Smooth muscle cell (in vitro differentiated cells): ENCODE results near the gene MARK4. TPM values are rescaled to one million over a fixed set of nuclear protein-coding genes. Genes with fewer than 3 reads are reported as not detected.
"Not testable (repeated sequence)": the region's sequence is repeated elsewhere in the genome, so short reads cannot be mapped to it uniquely, and the experiment has no call there.

Experiments used
- DNase-seq: peaks from one replicate; lab custom pipeline; 2025; ENCODE audit not compliant: unreplicated experiment; lab: John Stamatoyannopoulos, UW
- H2AFZ ChIP-seq: fragments of 200-600 bp; sonication (generic); 2 replicates; pipeline ENCODE4 v1.6.0; 2016; ENCODE audit warnings: antibody characterized with exemption, low read depth, mild to moderate bottlenecking
- H3F3A ChIP-seq: fragments of 200-600 bp; sonication (generic); 2 replicates; pipeline ENCODE4 v1.6.0; 2017; ENCODE audit warnings: antibody characterized with exemption, low read depth
- H3K27ac ChIP-seq: fragments of 200-600 bp; sonication (generic); 2 replicates; pipeline ENCODE4 v1.5.1; 2016; ENCODE audit warnings: low read depth, mild to moderate bottlenecking
- H3K27me3 ChIP-seq: fragments of 200-600 bp; sonication (generic); 2 replicates; pipeline ENCODE4 v1.6.1; 2016; ENCODE audit warnings: low read depth, mild to moderate bottlenecking
- H3K36me3 ChIP-seq: fragments of 200-600 bp; sonication (generic); 2 replicates; pipeline ENCODE4 v1.5.1; 2016; ENCODE audit warnings: low read depth
- H3K4me1 ChIP-seq: fragments of 200-600 bp; sonication (generic); 2 replicates; pipeline ENCODE4 v1.5.1; 2016; ENCODE audit warnings: low read depth
- H3K4me2 ChIP-seq: fragments of 200-600 bp; sonication (generic); 2 replicates; pipeline ENCODE4 v1.6.0; 2016; ENCODE audit warnings: mild to moderate bottlenecking
- H3K4me3 ChIP-seq: fragments of 200-600 bp; sonication (generic); 2 replicates; pipeline ENCODE4 v1.5.1; 2016; ENCODE audit warnings: mild to moderate bottlenecking
- H3K79me2 ChIP-seq: fragments of 200-600 bp; sonication (generic); 2 replicates; pipeline ENCODE4 v1.6.0; 2016; ENCODE audit warnings: low read depth, mild to moderate bottlenecking
- H3K9ac ChIP-seq: fragments of 200-600 bp; sonication (generic); 2 replicates; pipeline ENCODE4 v1.6.0; 2016; ENCODE audit warnings: low read depth
- H3K9me3 ChIP-seq: fragments of 200-600 bp; sonication (generic); replicated peaks from 2 replicates; pipeline ENCODE4 v1.5.1; 2016; ENCODE audit warnings: low read depth
- H4K20me1 ChIP-seq: fragments of 200-600 bp; sonication (generic); 2 replicates; pipeline ENCODE4 v1.6.0; 2016; ENCODE audit warnings: low read depth
- CTCF ChIP-seq: fragments of 200-600 bp; sonication (generic); IDR thresholded peaks from 2 replicates; pipeline ENCODE4 v1.5.1; 2017; ENCODE audit warnings: borderline replicate concordance, mild to moderate bottlenecking, antibody characterized with exemption; ENCODE audit not compliant: insufficient read depth, poor library complexity, severe bottlenecking
- WGBS: methylation state at CpG from one replicate; pipeline ENCODE4 v1.1.7; 2016; ENCODE audit warnings: low lambda C conversion rate; 5-methylcytosine and 5-hydroxymethylcytosine counted together
- polyA plus RNA-seq: library from polyadenylated mRNA; unstranded; fragments of >200 nt; fragmentation: Nextera tagmentation; extraction: Ambion mirVana; gene quantifications from 2 replicates; pipeline ENCODE4 v1.2.1, GENCODE V29; 2016
- total RNA-seq: library from RNA; depleted of rRNA; stranded (reverse); fragments of >200 nt; gene quantifications from 2 replicates; pipeline ENCODE4 v1.2.3, GENCODE V29; 2014

Gene MARK4
- total and polyA plus RNA-seq, 2 experiments from 2014 or later, result 15.6 to 23.0 TPM

- Histone ChIP-seq H3K79me2 (no peaks in the 10 kb centered on the region), H3K27me3 (no peaks in the 10 kb centered on the region), H3K9me3 (no peaks in the 10 kb centered on the region), H3K4me2 (no peak overlapping the region), H3K27ac (no peak overlapping the region), H2AFZ (no peak overlapping the region), H3K4me1 (no peaks in the 10 kb centered on the region), H3K9ac (no peak overlapping the region), H4K20me1 (no peaks in the 10 kb centered on the region), H3K36me3 (no peaks in the 10 kb centered on the region), H3K4me3 (no peak overlapping the region), H3F3A (no peaks in the 10 kb centered on the region)
- 92% methylated on average over 10 of the region's 10 CpGs for WGBS
- DNase-seq, result no peak
- no peak for TF ChIP-seq CTCF
Measured at GRCh38 chr19:45333609-45334303, 82.7 kb downstream of the MARK4 start.

- 96% methylated on average over 4 of the region's 4 CpGs for WGBS
- not testable (repeated sequence) for DNase-seq
Measured at GRCh38 chr19:45334881-45335280, 83.8 kb downstream of the MARK4 start.

DNA sequence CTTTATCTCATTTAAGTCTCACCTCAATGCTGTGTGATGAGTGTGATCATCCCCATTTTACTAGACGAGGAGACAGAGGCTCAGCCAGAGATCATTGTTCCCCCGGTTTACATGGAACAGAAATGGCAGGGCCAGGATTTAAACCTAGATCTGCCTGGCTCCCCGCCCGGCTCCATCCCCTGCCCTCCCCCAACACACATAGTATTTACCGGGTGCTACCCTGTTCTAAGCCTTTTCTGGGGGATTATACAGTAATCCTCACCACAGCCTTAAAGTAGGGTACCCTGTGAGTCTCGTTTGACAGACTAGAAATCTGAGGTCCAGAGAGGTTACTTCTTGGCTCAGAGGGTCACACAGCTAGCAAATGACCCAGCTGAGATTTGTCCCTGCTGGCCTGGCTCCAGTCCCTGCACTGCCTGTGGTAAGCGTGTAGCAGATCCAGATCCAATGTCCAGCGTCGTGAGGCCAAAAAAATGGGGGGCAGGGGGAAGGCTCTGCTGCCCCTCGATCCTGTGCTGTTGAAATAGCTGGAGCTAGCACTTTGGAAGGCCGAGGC lies 85.7 kb downstream of the MARK4 start:
- H3K36me3 ChIP-seq, result no peaks in the 10 kb centered on the region
- no peaks in the 10 kb centered on the region for H3K4me1 ChIP-seq
- peaks cover 14% of the 10 kb centered on the region for H3K27me3 ChIP-seq
- no peak overlapping the region for H3K4me3 ChIP-seq
- no peak for DNase-seq
- H2AFZ ChIP-seq, result no peak overlapping the region
- no peak overlapping the region for H3K27ac ChIP-seq
- no peaks in the 10 kb centered on the region for H3K9me3 ChIP-seq
- no peaks in the 10 kb centered on the region for H3F3A ChIP-seq
- no peak overlapping the region for H3K4me2 ChIP-seq
- no peak for TF ChIP-seq CTCF
- no peaks in the 10 kb centered on the region for H3K79me2 ChIP-seq
- 80% methylated on average over 11 of the region's 11 CpGs for WGBS
- no peak overlapping the region for H3K9ac ChIP-seq
- no peaks in the 10 kb centered on the region for H4K20me1 ChIP-seq

More at GRCh38 chr19:45334881-45335280, 83.8 kb downstream of the MARK4 start:
- not testable (repeated sequence) for H3K27ac ChIP-seq, H3K27me3 ChIP-seq, H2AFZ ChIP-seq, H3K9ac ChIP-seq, H3K4me3 ChIP-seq, H3F3A ChIP-seq, H3K4me1 ChIP-seq, H3K36me3 ChIP-seq, H3K79me2 ChIP-seq, H3K4me2 ChIP-seq, H3K9me3 ChIP-seq, H4K20me1 ChIP-seq

GRCh38 chr19:45339629-45340028 lies 88.6 kb downstream of the MARK4 start:
- Histone ChIP-seq H3K36me3 (no peaks in the 10 kb centered on the region), H3K79me2 (no peaks in the 10 kb centered on the region), H3K4me1 (no peaks in the 10 kb centered on the region), H3K9ac (no peak overlapping the region), H3K27me3 (peaks cover 14% of the 10 kb centered on the region), H3K4me2 (no peak overlapping the region), H3K4me3 (no peak overlapping the region), H3F3A (no peaks in the 10 kb centered on the region), H3K27ac (no peak overlapping the region), H3K9me3 (no peaks in the 10 kb centered on the region), H2AFZ (no peak overlapping the region), H4K20me1 (no peaks in the 10 kb centered on the region)
- no peak for TF ChIP-seq CTCF
- no peak for DNase-seq
- WGBS, result 87% methylated on average over 5 of the region's 6 CpGs
